SIG-M5 treated with dmso at 0.1 percent for 504 hours (cell line): Measurements from ENCODE around the gene LDAF1.
"Not testable (repeated sequence)": the region's sequence is repeated elsewhere in the genome, so short reads cannot be mapped to it uniquely, and the experiment has no call there.

Source experiments
- DNase-seq: peaks from one replicate; lab custom pipeline; 2025; ENCODE audit not compliant: unreplicated experiment; lab: John Stamatoyannopoulos, UW

LDAF1 gene

GRCh38 chr16:21161211-21161610 is 2.7 kb downstream of the LDAF1 start:
- no peak for DNase-seq

DNA sequence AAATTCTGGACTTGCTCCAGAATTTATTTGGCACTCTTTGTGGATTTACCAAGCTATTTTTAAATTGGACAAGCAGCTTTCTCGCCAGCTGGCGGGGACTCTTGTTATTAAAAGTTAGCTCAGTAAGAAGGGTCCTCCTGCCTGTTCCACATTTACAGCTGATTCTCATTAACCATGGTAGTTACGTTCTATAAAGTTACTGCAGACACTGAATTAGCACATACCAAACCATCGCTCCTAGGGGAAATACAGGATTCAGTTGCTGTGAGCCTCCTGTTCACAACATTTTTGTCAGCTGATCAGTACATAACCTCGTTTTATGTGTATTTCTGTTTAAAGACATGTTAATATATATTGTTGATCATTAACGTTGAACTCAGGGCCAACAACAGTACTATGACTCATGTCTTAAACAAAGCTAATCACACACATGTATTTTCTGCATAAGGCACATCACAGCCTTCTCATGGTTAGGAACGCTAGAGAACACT is 4.2 kb downstream of the LDAF1 start:
- DNase-seq, result no peak

DNA sequence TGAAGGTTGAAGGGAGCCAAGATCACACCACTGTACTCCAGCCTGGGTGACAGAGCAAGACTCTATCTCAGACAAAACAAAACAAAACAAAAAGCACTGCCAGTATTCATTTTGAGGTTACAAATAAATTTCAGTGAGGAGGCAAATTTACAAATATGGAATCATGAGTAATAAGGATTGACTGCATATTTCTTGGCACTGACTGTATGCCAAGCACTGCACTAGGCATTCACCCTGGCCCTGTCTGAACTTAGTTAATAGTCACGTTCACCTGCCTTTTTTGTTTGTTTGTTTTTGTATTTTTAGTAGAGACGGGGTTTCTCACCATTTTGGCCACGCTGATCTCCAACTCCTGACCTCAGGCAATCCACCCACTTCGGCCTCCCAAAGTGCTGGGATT is 5.1 kb downstream of the LDAF1 start:
- DNase-seq, result no peak

DNA sequence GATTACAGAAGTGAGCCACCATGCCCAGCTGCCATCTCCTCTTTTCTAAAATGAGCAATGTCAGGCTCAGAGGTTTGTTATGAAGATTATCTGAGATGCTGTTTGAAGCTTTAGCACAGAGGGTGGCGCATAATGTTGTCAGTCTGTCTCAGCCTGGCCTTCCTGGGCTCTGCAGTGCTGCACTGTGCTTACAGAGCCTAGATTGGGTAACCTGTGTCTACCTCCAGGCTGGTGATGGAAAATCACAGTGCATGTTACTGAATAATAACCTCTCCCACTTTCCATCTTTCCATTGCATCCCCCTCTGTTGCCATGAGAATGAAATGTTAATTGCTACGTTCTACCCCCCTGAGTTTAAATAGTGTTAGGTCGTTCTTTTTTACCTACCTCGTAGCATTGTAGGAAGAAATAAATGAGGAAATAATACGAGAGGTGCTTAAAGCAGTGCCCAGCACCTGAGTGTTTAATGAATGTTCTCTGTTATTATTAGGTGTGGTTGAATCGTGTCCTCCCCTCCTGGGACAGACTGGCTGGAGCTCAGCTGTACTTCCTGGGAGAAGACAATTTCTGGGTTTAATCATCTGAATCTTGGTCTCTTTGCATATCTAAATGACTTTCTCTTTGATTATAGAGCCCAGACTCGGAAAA is 6.2 kb downstream of the LDAF1 start:
- no peak for DNase-seq

- no peak for DNase-seq
Measured at GRCh38 chr16:21166561-21166961, 8.1 kb downstream of the LDAF1 start.

DNA sequence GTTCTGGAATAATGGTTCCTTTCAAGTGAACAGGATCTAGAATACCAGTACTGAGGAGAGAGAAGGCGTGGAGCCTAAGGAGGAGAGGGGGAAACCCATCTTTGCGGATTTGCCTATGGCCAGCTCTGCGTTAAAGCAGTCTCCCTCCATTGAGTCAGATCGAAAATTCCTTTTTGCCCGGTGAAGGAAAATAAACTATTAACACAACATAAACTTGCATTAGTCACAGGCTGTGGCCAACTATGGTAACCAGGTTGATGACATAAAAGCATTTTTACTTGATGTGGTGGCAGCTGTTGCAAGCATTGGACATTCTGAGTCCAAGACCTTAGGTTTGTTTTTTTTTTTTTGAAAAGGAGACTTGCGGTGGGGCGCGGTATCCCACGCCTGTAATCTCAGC is 8.9 kb downstream of the LDAF1 start:
- no peak for DNase-seq

DNA sequence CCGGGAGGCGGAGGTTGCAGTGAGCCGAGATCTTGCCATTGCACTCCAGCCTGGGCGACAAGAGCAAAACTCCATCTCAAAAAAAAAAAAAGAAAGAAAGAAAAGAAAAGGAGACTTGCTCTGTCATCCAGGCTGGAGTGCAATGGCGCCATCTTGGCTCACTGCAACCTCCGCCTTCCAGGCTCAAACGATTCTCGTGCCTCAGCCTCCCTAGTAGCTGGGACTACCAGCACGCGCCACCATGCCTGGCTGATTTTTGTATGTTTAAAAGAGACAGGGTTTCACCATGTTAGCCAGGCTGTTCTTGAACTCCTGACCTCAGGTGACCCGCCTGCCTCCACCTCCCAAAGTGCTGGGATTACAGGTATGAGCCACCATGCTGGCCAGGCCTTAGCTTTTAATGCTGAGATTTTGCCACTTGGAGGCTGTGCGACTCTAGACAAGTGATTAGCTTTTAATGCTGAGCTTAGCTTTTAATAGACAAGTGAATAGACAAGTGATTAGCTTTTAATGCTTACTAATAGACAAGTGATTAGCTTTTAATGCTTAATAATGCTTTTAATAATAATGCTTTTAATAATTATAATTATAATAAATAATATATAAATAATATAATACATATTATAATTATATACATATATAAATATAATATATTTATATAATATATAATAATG is 9.6 kb downstream of the LDAF1 start:
- DNase-seq, result no peak

DNA sequence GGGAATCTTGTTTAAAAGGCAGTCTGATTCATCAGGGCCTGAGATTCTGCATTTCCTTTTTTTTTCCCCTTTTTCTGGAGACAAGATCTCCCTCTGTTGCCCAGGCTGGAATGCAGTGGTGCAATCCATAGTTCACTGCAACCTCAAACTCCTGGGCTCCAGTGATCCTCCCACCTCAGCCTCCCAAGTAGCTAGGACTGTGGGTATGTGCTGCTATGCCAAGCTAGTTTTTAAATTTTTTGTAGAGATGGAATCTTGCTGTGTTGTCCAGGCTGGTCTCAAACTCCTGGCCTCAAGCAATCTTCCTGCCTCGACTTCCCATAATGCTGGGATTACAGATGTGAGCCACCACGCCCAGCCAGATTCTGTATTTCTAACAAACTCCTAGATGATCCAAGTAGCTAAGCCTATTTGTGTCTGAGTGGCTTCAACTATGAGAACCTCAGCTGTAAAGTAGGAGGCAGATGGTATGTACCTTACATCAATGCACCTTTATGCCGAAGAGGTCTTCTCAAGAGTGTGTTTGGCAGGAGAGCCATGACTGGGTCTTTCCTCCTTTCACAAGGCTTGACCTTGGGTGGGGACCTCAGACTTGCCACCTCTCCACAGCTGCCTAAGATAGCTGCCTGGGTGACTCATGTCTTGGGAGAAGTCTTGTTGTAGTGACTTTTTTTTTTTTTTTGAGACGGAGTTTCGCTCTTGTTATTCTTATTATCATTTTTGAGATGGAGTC is 10.9 kb downstream of the LDAF1 start:
- no peak for DNase-seq

GRCh38 chr16:21170116-21170515 is 11.6 kb downstream of the LDAF1 start:
- DNase-seq, result not testable (repeated sequence)

- no peak for DNase-seq
Measured at GRCh38 chr16:21172650-21173049, 14.2 kb downstream of the LDAF1 start.

DNA sequence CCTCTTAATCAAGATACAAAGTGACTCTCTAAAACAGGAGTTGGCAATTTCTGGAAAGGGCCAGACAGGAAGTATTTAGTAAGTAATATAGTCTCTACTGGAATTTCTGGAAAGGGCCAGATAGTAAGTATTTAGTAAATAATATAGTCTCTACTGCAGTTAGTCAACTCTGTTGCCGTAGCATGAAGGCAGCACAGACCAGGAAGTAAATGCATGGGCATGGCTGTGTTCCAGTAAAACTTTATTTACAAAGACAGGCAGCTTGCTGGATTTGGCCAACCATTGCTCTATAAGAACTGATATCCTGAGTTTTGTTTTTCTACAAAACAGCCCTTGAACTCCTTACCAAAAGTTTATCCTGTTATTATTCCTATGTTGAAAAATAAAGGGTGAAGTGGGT is 16.9 kb downstream of the LDAF1 start:
- no peak for DNase-seq

GRCh38 chr16:21179126-21179982 is 20.9 kb downstream of the LDAF1 start:
- no peak for DNase-seq

GRCh38 chr16:21179983-21180365 is 21.5 kb downstream of the LDAF1 start:
- DNase-seq, result no peak

DNA sequence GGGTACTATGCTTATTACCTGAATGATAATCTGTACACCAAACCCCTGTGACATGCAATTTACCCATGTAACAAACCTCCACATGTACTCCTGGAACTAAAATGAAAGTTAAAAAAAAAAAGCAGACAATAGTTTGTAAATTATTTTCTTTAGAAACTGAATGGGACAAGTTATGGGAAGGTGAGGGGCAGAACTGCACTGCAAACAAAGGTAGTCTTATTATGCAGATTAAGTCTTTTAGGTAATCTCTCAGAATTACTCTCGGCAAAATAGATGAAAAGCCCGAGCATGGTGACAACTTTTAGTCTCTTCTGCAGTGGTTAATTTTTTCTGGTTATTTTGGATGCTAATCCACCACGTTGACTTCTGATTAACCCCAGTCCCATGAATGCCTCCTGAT is 25.5 kb downstream of the LDAF1 start:
- no peak for DNase-seq

DNA sequence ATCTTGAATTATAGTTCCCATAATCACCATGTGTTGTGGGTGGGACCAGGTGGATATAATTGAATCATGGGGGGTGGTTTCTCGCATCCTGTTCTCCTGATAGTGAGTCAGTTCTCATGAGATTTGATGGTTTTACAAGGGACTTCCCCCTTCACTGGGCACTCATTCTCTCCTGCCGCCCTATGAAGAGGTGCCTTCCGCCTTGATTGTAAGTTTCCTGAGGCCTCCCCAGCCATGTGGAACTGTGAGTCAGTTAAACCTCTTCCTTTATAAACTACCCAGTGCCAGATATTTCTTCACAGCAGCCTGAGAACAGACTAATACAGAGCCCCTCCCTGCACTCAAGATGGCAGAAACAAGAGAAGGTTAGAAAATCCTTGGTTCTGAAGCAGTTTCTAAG is 26.4 kb downstream of the LDAF1 start:
- DNase-seq, result no peak

- no peak for DNase-seq
Measured at GRCh38 chr16:21185659-21186325, 27.3 kb downstream of the LDAF1 start.

DNA sequence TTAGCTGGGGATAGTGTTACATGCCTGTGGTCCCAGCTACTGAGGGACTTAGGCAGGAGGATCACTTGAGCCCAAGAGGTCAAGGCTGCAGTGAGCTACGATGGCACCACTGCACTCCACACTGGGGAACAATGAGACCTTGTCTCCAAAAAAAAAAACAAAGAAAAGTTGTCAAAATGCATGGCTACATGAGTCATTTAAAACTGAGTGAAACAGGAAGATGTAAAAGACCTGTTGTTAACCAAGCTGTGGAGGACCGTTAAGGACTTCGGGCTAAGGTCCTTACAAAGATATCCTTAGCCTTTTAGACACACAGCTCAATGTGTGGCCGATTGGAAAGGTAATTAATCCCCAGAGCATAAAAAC is 27.8 kb downstream of the LDAF1 start:
- no peak for DNase-seq

GRCh38 chr16:21189311-21189710 is 30.8 kb downstream of the LDAF1 start:
- no peak for DNase-seq

- no peak for DNase-seq
Measured at GRCh38 chr16:21190013-21190412, 31.5 kb downstream of the LDAF1 start.

DNA sequence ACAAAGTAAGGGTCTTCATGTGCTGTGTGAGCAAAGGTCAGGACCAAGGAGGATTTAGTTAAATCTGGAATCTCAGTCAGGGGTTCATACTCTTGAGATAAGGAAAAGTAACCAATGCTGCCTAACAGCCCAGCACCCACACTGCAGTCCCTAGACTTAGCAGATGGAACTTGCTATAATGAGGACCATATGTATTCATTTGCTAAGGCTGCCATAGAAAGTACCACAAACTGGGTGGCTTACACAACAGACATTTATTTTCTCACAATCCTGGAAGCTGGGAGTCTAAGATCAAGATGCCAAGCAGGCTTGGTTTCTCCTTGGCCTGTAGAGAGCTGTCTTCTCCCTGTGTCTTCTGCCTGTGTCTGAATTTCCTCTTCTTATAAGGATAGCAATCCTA is 32.1 kb downstream of the LDAF1 start:
- DNase-seq, result no peak

DNA sequence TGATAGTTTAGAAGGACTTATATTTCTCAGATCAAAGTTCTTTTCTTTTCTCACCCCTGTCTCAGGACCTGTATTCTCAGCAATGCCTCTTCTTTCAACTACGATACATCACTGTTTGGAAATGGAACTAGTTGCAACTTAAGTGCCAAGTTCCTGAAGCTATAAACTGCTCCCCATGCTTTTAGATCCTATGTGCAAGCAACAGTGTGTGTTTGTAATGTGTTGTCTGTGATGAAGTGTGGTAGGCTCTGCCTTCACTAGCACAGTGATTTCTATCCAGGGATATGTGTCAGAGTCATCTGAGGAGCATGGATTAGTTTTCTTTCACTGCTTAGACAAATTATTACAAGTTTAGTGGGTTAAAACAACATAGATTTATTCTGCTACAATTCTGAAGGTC is 34.5 kb downstream of the LDAF1 start:
- no peak for DNase-seq
